ENCODE data around the gene LRRC7.
"Not testable (repeated sequence)": the region's sequence is repeated elsewhere in the genome, so short reads cannot be mapped to it uniquely, and the experiment has no call there.

The LRRC7 gene

DNA sequence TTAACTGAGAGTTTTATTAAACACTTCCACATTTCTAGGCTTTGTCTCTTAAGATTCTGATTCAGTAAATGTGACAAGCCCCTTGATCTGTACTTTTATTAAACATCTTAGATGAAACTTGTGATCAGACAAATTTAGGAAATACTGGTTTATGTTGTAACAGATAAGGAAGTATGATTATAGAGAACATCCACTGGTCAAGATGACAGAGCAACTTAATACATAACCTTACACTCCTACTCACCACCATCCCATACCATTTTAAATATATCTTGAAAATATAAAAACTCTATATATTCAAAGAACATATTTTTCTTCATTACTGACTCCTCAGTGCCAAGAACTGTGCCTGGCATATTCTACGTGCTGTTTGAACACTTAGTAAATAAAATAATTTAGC lies 420.2 kb downstream of the LRRC7 start:
- no peak for DNase-seq

DNA sequence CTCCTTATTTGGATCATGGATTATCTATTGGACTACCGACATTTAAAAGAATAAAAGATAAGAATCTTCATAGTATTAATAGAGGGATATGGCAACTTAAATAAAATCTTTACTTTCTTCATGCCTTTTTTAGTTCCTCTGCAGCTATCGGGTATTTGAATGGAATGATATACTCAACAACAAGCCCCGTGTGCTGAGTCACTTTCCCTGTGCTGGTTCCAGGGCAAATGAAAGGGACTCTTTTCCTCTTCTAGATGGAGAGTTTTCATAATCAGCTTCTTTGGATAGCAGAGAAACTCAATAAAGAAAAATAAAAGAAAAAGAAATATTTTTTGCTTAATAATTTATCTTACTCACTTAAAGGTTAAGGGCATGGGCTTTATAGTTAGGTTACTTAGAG lies 423.9 kb downstream of the LRRC7 start:
- DNase-seq: no peak

DNA sequence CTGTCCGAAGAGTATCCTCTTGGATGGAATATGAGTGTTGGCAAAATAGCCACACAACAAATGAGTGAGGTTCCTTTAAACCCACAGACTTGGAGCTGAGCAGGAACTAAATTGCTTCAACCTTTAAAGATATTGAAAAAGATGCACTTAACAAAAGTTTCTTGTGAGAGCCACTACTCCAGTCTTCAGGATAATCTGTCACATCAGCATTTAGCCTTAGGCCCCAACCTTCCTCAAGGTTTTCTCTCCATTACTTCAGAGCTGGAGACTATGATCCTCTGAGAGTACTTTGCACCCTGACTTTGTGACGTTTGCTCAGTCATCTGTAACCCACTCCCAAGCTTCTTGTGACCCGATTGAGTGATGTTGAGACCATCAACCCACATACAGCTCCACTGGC lies 424.9 kb downstream of the LRRC7 start:
- DNase-seq: no peak

DNA sequence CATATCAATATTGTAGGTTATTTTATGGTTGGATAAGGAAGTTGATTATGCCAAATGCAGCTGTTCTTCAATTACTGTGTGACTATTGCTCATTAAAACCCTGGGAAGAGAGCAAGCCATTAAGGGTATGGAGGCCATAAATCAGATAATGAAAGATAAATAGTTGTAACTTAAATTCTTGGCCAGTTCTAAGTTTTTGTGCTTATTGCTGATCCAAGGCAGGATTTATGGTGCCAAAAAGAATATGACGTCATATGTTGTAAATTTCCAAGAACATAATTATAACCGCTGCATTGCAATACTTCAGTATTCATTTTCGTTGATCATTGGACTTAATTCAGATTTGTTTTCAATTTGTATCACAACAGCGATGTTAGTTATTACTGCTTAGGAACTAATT lies 426.1 kb downstream of the LRRC7 start:
- no peak for DNase-seq

DNA sequence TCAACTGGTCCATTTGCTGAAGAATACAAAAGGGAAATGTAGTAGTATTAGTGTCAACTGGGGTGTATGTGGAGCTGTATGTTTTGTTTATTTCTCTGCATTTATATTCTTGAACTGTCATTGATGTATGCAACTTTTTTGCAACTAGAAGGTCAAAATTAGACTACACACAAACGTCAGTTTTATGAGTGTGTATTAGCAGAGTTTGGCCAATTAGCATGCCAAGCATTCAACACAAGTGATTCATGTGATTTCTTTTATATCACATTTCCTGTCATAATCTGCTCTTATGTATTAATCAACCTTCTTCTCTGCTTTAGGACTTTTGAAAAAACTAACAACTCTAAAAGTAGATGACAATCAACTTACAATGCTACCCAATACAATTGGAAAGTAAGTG lies 426.5 kb downstream of the LRRC7 start:
- DNase-seq: no peak

DNA sequence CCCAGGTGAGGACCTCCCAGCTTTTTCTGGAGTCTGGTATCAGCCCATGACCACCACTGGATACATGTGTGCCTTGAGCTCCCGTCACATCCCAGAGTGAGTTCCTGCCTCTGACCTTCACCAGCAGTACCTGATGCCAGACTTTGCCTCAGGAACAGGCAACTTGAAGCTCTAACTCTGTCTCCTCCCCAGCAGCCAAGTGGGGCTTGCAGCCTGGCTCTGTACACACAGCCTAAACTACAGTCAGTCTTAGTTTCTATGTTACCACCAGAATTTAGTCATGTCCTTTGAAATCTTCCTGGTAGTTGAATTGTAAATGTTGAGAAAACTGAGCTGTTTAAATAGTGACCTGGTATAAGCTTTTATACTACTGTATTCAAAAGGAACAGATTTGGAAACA lies 431.1 kb downstream of the LRRC7 start:
- DNase-seq: no peak

DNA sequence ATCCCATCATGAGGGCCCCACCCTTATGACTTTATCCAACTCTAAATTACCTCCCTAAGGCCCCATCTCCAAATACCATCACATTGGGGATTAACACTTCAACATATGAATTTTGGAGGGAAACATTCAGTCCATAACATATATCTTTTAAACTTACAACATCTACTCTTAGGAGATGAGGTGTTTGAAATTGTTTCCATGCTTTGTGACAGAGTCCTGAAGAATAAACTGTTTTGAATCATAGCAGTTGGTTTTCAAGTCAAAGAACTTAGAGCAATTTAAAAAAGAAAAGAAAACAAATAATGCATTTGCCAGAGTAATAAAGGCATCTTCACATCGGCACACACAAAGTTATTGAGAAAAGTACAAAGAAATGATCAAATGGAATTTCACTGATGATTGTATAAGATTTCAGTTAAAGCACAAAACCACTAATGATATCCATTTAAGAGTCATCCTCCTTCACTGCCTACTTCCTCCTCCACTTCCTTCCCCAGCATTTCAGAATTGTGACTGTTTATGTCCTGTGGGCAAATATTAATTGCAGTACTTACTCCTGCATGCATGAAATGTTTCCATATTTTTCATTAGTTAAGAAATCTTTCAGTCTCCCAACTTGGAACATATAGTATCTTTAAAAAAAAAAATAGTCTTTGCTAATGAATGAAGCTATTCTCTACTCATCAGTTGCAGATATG lies 435.6 kb downstream of the LRRC7 start:
- no peak for DNase-seq

DNA sequence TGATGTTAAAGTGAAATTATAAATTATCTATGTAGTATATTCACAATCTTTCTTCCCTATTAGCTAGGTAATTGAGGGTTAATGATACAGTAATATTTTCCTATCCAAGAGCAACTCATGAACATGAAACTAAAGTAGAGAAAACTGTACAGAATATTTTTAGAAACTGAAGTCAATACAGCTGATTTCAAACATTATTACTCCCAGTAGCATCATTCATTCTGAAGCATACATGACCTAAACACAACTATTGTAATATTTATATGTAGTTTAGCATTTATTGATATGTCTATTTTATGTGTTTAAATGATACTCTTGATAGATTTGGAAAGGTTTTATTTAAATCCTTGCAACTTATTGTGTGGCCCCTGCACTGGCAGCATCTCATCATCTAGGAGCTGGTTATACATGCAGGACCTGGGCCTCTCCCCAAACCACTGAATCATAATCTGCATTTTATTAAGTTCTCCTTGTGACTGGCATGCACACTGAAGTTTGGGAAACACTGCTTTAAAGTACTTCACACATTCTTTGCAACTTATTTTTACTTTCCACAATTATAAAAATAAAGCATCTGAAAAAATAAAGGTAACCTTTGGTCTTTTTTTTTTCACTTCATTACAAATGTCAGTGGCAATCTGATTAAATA lies 437.8 kb downstream of the LRRC7 start:
- no peak for DNase-seq

DNA sequence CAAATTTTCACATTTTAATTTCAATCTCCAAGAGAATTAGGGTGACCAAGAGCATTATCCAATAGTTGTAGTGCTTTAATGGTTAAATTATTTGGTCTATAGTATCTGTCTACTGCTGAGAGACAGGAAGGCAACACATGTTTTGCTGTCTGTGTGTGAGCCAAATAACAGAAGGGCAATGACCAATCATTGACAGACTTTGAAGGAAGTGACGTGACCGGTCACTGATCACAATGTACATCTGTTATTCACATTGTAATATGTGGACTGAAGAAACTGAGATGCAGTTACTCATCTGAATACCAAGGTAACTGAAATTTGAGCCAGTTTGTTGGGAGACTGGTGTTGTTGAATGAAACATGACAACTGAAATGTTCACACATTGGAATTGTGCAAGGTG lies 440.9 kb downstream of the LRRC7 start:
- DNase-seq: no peak

DNA sequence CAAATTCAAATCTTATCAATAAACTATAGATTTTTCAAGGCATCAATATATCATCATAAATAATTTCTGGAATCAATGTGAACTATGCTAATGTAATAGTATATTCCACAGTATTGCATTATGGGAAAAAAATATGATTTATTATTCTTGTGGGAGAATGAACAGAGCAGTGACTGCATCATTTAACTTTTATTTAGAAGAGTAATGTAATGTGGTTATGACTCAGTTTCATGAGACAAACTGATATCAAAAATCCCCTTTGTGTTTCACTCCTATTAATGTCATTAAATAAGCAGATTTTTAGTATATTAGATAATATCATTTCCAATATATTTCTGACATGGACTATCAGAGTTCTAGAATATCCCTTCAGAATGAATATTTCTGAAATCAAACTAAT lies 450.0 kb downstream of the LRRC7 start:
- DNase-seq: no peak

DNA sequence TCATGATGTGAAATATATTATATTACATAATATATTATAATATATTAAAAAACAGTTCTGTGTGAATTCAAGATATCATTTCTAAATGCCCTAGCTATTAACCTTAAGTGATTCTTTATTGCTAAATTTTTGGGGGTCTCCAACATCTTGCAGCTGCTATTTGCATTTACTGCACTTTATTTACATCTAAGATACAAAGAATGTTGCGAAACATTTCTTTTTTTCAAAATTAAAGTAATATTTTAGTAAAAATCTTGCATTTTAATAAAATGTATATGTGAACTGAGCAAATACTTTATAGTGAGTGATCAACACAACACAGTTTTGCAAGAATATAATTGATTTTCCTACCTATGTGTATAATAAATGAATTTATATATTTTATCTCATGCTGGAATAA lies 456.6 kb downstream of the LRRC7 start:
- DNase-seq: no peak

DNA sequence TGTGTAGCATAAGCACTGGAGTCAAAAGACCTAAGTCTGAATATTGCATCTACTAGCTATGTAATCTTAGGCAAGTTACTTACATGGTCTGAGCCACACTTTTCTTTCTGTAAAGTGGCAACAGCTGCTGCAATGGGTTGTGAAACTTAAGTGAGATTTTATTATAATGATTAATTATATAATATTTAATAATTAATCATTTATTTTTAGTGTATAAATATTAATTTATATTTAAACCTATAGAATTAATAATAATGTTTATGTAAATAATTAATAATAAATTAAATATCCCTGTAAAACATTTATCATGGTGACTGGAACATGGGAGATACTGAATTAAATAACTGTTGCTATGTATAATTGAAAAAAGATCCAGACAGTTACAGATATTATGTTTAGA lies 457.3 kb downstream of the LRRC7 start:
- DNase-seq: no peak

DNA sequence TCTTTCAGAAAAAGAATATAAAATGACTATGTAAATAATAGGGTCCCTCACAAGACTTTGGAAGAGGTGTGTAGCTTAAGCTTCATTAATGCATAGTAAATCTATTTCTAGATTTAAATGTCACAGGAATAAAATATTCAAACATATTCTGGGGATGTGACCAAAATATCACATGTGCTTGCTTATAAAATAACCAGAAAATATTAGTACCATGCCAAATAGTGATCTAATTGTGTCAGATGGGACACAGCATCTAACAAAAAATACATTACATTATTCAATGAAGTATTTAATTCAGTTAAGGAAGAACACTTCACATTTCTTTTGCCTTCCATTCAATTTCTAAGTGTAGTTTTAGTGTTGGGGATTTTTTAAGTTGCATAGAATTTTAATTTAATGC lies 458.1 kb downstream of the LRRC7 start:
- DNase-seq: no peak

DNA sequence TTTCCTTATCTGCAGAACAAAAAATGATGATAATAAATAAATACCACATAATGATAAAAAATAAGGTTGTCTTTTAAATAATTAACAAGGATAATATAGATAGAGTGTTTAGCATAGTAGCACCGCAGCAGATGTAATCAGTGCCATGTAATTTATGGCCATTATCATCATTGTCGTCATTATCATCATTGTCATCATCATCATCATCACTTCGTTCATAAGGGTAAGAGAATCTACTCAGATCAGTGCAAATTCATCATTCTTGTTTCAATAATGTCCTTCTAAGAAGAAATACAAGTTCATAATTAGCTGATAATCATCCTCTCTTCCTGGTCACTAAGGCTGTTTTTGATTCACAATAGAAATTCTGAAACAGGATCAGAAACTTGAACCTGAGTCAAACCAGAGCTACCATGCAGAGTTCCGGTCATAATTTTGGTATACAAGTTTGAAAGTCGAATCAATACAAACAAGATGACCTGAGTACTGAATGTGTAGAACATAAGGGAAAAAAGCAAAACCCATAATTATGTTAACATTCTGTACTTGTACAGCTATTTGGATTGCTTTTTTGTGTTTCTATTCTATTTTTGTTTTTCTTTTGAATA lies 465.6 kb downstream of the LRRC7 start:
- no peak for DNase-seq

DNA sequence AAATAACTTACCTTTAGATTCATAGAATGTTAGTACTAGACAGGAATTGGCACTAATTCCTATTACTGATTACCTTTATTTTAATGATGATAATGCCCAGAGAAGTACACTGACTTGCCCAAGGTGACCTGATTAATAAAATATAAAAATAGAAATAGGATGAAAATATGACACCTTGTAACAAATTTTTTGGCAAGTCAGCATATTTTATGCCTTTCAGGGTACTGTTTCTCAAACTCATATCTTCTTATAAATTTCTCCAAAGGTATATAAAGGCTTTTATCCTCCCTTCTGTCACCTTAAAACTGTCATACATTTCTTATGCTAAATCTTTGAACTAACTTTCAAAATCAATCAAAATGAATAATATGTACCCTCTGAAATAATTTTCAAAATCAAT lies 466.2 kb downstream of the LRRC7 start:
- DNase-seq: no peak

DNA sequence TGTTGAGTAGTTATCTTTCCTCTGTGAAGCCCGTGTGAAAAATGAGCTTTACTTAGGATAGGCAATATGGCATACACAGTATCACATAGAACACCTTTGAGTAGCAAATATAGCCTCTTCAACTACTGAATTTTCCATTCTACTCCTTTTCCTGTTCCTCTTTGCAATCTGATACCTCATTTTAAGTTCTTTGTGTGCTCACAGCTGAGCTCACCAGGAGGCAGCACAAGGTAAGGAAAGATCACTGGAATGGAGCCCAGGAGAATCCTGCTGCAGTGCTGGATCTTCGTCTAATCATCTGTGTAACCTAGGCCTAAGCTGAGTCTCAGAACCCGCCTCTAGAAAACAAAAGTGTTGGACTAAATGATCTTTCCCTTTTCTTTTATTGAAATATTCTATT lies 466.7 kb downstream of the LRRC7 start:
- DNase-seq: no peak

DNA sequence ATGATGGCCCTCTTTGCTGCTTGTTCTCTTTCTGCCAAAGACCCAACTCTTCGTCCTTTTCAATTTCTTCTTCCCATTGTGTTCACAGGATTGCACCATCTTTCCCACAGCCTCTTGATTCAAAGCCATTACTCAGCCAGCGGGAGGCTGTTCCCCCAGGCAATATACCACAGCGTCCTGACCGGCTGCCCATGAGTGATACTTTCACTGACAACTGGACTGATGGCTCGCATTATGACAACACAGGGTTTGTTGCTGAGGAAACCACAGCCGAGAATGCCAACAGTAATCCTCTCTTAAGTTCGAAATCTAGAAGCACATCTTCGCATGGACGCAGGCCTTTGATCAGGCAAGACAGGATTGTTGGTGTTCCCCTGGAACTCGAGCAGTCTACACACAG lies 470.3 kb downstream of the LRRC7 start:
- DNase-seq: no peak

DNA sequence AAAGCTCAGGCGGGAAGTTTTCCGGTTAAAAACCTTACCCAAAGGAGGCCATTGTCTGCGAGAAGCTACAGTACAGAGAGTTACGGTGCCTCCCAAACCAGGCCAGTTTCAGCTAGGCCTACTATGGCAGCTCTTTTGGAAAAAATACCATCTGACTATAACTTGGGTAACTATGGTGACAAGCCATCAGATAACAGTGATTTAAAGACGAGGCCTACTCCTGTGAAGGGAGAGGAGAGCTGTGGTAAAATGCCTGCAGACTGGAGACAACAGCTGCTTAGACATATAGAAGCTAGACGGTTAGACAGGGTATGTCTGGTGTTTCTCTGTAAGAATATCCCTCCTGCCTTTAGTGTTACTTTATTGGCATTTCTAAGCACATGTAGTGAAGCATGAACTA lies 471.8 kb downstream of the LRRC7 start:
- DNase-seq: no peak

DNA sequence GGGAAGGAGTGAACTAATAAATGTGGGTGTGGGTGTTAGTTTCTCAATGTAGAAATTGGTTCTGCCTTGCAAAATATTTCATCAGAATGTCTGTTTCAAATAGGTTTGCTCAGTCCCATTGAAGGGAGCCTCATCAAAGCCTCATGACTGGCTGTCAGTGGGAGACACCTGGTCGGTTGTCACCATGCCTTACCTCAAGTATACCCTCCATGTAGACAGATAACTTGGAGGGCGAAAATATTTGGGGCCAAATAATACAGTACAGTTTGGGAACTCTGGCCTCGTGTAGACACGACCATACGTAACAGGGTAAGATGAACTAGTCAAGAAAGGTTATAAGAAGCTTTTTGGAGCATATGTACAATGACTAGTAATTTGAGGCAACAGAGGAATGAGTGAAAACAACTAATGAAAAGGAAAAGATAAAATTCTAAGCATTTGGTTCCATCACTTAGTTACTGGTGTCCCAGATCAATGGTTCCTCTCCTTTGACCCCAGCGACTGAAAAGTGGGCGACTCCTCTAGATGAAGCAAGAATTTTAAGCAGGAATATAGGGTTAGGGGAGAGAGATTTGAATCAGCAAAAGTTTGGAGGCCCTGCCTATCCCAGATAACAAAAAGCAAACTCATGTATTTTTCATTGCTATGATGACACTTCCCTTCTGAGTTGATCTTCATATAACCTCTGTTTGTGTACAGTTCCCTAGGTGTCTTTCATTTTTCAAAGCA lies 473.8 kb downstream of the LRRC7 start:
- DNase-seq: no peak

DNA sequence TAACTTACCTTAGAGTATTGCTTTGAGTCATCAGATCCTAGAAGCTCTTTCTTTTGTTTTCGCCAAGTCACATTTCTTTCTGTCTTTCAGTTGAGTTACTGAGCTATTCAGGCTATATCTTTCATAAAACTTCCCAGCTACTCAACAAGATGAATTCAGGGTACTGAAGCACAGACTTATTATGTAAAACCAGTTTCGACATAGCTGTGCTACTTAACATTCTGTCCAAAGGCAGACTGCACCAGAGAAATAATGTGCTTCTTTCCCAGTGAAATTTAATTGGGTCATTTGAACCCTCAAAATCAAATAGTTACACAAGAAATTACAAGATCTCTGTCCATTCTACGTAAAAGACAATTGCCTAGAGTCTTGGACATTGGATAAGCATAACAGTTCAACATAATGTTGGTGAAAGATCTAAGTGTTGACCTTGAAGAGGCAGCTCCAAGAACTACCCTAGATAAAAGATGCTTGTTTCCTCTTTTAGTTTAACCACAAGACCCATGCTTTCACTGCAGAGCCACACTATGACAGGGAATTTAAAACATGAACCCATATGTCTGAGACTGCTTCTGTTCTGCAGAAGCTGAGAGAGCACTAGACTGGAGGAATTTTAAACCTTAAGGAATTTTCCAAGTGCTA lies 474.5 kb downstream of the LRRC7 start:
- DNase-seq: no peak

DNA sequence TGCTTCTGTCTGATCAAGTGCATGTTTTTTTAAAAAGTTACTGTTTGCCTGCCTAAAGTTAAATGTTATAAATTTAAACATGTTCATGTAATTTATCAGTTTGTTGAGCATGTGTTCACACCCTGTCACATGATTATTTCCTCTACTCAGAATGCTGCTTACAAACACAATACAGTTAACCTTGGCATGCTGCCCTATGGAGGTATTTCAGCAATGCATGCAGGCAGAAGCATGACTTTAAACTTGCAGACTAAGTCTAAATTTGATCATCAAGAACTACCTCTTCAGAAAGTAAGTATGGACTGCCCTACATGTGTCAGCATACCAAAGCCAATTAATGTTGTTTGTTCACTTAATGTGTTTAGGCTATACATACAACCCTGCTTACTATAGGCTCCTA lies 476.1 kb downstream of the LRRC7 start:
- no peak for DNase-seq

DNA sequence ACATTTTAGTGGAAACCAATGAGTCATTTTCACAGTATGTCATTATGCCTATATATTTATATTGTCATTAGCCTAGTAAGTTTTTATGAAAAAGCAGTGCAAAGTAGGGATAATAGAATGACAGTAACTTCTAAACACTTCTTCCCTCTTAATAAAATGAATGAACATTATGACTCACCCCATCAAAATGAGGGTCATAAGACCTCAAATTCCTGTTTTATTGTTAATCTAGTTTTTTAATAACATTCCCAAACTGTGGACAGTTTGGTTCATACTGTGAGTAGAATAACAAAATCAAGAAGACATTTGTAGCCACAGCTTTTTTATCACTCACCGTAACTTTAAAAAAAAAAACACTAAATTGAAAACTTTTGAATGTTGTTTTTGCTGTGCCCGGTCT lies 477.1 kb downstream of the LRRC7 start:
- no peak for DNase-seq

DNA sequence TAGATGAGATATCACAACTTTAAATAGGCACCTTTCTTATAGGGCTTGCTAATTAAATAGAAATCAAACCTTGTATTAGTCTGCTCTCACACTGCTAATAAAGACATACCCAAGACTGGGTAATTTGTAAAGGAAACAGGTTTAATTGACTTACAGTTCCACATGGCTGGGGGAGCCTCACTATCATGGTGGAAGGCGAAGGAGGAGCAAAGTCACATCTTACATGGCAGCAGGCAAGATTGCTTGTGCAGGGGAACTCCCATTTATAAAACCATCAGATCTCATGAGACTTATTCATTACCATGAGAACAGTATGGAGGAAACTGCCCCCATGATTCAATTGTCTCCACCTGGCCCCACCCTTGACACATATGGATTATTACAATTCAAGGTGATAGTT lies 477.9 kb downstream of the LRRC7 start:
- DNase-seq: not testable (repeated sequence)
